K562 (cell line): ENCODE measurements around the gene DNAJC11. TPM values are rescaled to one million over a fixed set of nuclear protein-coding genes. Genes with fewer than 3 reads are reported as not detected.

ENCODE experiments used
- ATF1 ChIP-seq, 2 experiments: fragments of 450-650 bp in 1 of 2; IDR thresholded peaks; 2 replicates each; pipeline ENCODE4 v1.6.1; 2016; ENCODE audit warnings: missing compliant biosample characterization in 1 of 2, missing genetic modification characterization in 1 of 2
- DLX4 ChIP-seq: fragments of 250-450 bp; sonication (Bioruptor Pico); IDR thresholded peaks from 2 replicates; pipeline ENCODE4 v1.6.1; 2021; ENCODE audit warnings: mild to moderate bottlenecking
- EP400 ChIP-seq: fragments of 450-650 bp; IDR thresholded peaks from 2 replicates; pipeline ENCODE4 v1.6.1; 2017; ENCODE audit warnings: antibody characterized with exemption, mild to moderate bottlenecking, moderate library complexity
- GATAD2A ChIP-seq: fragments of 450-650 bp; IDR thresholded peaks from 2 replicates; pipeline ENCODE4 v1.6.1; 2017
- RBM39 ChIP-seq: fragments of 200-400 bp; formaldehyde crosslinking; optimal IDR thresholded peaks from 2 replicates; pipeline ENCODE3; 2018; ENCODE audit warnings: low read depth, low read length
- SRF ChIP-seq, 2 experiments: fragments of 250-450, 450-650 bp in 1 of 2; sonication (Bioruptor Pico) in 1 of 2; sonication (generic) in 1 of 2; formaldehyde crosslinking; IDR thresholded peaks; 2 replicates each; pipeline versions ENCODE4 v1.5.0 to v1.5.1; 2020 to 2022; ENCODE audit warnings: mild to moderate bottlenecking in 1 of 2, missing genetic modification reagents in 1 of 2
- TOE1 ChIP-seq, 2 experiments: fragments of 450-650 bp in 1 of 2; sonication (generic) in 1 of 2; formaldehyde crosslinking in 1 of 2; IDR thresholded peaks; 2 replicates each; pipeline versions ENCODE4 v1.7.1 to v1.8.0; 2016 to 2022; ENCODE audit warnings: borderline replicate concordance in 2 of 2, mild to moderate bottlenecking in 2 of 2, antibody characterized with exemption in 1 of 2, inconsistent platforms in 1 of 2, low read depth in 1 of 2, missing genetic modification reagents in 1 of 2, moderate library complexity in 1 of 2
- ZNF785 ChIP-seq: fragments of 250-450 bp; sonication (Bioruptor Pico); IDR thresholded peaks from 2 replicates; pipeline ENCODE4 v1.4.0; 2020; ENCODE audit warnings: mild to moderate bottlenecking
- polyA plus RNA-seq, 8 experiments: library from polyadenylated mRNA; depleted of rRNA in 4 of 8; stranded (reverse) in 5 of 8; unstranded in 3 of 8; fragments of >200 nt; fragmentation: Nextera tagmentation in 2 of 8; fragmentation: Illumina TruSeq in 1 of 8; extraction: Ambion mirVana in 2 of 8; extraction: Trizol in 1 of 8; gene quantifications; 2 replicates each; pipeline versions ENCODE4 v1.2.1 to v1.2.3, GENCODE V29; 2011 to 2014; ENCODE audit warnings: inconsistent platforms in 1 of 8, missing spikeins in 1 of 8
- total RNA-seq, 7 experiments: library from RNA; depleted of rRNA in 6 of 7; stranded (reverse); fragments of >200 nt in 6 of 7; fragmentation: Illumina TruSeq in 2 of 7; extraction: Trizol in 2 of 7; gene quantifications; 2 replicates each; pipeline versions ENCODE4 v1.2.1 to v1.2.3, GENCODE V29; 2011 to 2021; ENCODE audit warnings: low replicate concordance in 1 of 7
- TF ChIP-seq, protein P1 (sequence below): fragments of 450-650 bp; conservative IDR thresholded peaks from 2 replicates; pipeline ENCODE4 v1.6.1; 2016; ENCODE audit warnings: missing genetic modification characterization, low read depth, mild to moderate bottlenecking, missing compliant biosample characterization, moderate library complexity
- TF ChIP-seq, protein P2 (sequence below): fragments of 250-450 bp; sonication (Bioruptor Pico); IDR thresholded peaks from 2 replicates; pipeline ENCODE4 v1.5.0; 2021; ENCODE audit warnings: mild to moderate bottlenecking, moderate library complexity
- TF ChIP-seq, protein P3 (sequence below), 2 experiments: fragments of 450-650 bp; formaldehyde crosslinking in 1 of 2; IDR thresholded peaks; 2 replicates each; pipeline versions ENCODE4 v1.4.0 to v1.6.1; 2014 to 2020; ENCODE audit warnings: mild to moderate bottlenecking in 2 of 2, borderline replicate concordance in 1 of 2, low read depth in 1 of 2

Gene DNAJC11
- total and polyA plus RNA-seq, 9 of the 15 experiments (the other 6 are each of a cell fraction or from before 2014, with no cell fraction given) = 14.1 to 123 (median 76.6) TPM

GRCh38 chr1:6603915-6604558, 97.6 kb downstream of the DNAJC11 start (continued):
- TF ChIP-seq, protein P1, sequence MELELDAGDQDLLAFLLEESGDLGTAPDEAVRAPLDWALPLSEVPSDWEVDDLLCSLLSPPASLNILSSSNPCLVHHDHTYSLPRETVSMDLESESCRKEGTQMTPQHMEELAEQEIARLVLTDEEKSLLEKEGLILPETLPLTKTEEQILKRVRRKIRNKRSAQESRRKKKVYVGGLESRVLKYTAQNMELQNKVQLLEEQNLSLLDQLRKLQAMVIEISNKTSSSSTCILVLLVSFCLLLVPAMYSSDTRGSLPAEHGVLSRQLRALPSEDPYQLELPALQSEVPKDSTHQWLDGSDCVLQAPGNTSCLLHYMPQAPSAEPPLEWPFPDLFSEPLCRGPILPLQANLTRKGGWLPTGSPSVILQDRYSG (tag) = peak; percentile 94
- TF ChIP-seq TOE1 (IDR thresholded peaks at IDR 0.05; ENCODE audit: borderline replicate concordance) = peak; percentile 39; the same call in 1 of the 2 replicates
- TF ChIP-seq TOE1 (CRISPR knock-in tag; IDR thresholded peaks at IDR 0.05; ENCODE audit: borderline replicate concordance, low read depth) = peak; percentile 30; the same call in 1 of the 2 replicates
- TF ChIP-seq SRF (CRISPR knock-in tag; IDR thresholded peaks at IDR 0.05) = peak; percentile 69 to 90; a peak in 3 of 4 replicates
- TF ChIP-seq, protein P2, sequence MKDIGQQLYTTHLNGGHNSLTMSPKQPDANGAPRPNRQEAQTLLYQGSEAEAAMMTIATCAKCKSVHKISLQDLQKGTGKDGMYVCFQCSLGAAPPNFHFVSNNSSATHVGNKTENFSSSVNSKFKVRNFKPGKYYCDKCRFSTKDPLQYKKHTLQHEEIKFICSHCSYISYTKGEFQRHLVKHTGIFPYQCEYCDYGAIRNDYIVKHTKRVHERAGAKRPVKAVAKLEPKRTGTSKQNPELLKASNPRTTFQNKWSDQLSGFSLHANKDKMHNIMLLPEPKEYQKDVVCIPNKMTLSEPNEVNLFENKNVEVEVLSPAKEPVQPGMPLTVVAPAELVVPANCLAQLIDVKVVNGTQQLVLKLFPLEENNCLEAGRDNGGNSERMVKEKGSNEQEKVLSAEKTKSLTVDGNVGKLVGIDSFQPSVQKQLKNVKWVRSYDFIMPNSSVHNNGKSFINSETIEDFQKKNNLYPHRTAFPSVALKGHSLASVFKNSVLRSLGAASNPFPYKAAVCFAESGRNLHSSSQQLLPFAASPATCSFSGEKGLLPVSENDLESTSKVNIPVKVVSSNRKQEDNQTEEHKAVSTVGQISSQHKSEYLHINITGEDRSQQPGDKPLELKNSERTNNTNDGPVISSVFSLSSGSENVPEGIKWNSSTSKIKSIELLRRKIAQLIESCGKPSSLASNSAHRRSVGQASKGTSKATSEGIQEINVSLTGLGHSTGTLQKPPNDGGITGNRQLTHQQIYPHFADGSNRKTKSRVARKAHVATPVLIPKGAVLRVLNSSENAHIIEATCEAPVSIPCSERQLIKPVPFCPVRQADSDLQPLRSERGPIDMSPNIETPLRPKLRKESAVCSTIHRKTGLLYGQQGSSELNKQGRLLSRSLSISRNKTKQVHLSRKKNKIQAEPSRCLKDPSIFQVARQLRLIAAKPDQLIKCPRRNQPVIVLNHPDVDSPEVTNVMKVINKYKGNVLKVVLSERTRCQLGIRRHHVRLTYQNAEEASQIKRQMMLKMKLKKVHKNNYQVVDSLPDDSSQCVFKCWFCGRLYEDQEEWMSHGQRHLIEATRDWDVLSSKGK (CRISPR knock-in tag) = no peak
- TF ChIP-seq GATAD2A = peak; percentile 60; the same call in 1 of the 2 replicates
- TF ChIP-seq ZNF785 (CRISPR knock-in tag) = no peak
- TF ChIP-seq RBM39 = no peak
- TF ChIP-seq, protein P3, sequence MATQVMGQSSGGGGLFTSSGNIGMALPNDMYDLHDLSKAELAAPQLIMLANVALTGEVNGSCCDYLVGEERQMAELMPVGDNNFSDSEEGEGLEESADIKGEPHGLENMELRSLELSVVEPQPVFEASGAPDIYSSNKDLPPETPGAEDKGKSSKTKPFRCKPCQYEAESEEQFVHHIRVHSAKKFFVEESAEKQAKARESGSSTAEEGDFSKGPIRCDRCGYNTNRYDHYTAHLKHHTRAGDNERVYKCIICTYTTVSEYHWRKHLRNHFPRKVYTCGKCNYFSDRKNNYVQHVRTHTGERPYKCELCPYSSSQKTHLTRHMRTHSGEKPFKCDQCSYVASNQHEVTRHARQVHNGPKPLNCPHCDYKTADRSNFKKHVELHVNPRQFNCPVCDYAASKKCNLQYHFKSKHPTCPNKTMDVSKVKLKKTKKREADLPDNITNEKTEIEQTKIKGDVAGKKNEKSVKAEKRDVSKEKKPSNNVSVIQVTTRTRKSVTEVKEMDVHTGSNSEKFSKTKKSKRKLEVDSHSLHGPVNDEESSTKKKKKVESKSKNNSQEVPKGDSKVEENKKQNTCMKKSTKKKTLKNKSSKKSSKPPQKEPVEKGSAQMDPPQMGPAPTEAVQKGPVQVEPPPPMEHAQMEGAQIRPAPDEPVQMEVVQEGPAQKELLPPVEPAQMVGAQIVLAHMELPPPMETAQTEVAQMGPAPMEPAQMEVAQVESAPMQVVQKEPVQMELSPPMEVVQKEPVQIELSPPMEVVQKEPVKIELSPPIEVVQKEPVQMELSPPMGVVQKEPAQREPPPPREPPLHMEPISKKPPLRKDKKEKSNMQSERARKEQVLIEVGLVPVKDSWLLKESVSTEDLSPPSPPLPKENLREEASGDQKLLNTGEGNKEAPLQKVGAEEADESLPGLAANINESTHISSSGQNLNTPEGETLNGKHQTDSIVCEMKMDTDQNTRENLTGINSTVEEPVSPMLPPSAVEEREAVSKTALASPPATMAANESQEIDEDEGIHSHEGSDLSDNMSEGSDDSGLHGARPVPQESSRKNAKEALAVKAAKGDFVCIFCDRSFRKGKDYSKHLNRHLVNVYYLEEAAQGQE (IDR thresholded peaks at IDR 0.05; ENCODE audit: borderline replicate concordance) = no peak
- TF ChIP-seq, protein P3 (CRISPR knock-in tag; IDR thresholded peaks at IDR 0.05; ENCODE audit: low read depth) = no peak; the same call in 1 of the 2 replicates
- TF ChIP-seq ATF1 (CRISPR knock-in tag; IDR thresholded peaks at IDR 0.05) = no peak
- peak; percentile 72 for TF ChIP-seq ATF1 (tag; IDR thresholded peaks at IDR 0.05)
- TF ChIP-seq DLX4 = no peak
- TF ChIP-seq EP400 = peak; percentile 99
